DND-41 (cell line): ENCODE data around the gene IL4R.
"Not testable (repeated sequence)": the region's sequence is repeated elsewhere in the genome, so short reads cannot be mapped to it uniquely, and the experiment has no call there.

ENCODE experiments used
- CTCF ChIP-seq: IDR thresholded peaks from 2 replicates; pipeline ENCODE4 v1.5.1; 2012; ENCODE audit warnings: borderline replicate concordance, low read length, moderate library complexity, mild to moderate bottlenecking; ENCODE audit not compliant: poor library complexity, severe bottlenecking; ENCODE audit errors: extremely low read depth
- EZH2 ChIP-seq: IDR thresholded peaks from 3 replicates; pipeline ENCODE4 v1.6.1; 2012; ENCODE audit warnings: borderline replicate concordance, low read depth, mild to moderate bottlenecking, moderate library complexity, low read length, inconsistent platforms; ENCODE audit not compliant: severe bottlenecking

GRCh38 chr16:27288313-27288712 lies 25.5 kb upstream of the IL4R start:
- not testable (repeated sequence) for TF ChIP-seq CTCF, EZH2
